Liver (tissue), 9 donors: ENCODE results near the gene IZUMO2. TPM values are rescaled to one million over a fixed set of nuclear protein-coding genes. Genes with fewer than 3 reads are reported as not detected.

Experiments
- DNase-seq: peaks from one replicate; pipeline ENCODE4 v3.0.0-alpha.2; 2017; ENCODE audit warnings: low spot score
- H3K27ac ChIP-seq, 2 donors: one replicate each; pipeline ENCODE4 v1.7.0; 2013; ENCODE audit warnings: inconsistent platforms in 2 of 2, low read length in 2 of 2, control low read depth in 1 of 2, low read depth in 1 of 2, mild to moderate bottlenecking in 1 of 2
- H3K27me3 ChIP-seq, 4 donors: one replicate each; pipeline versions ENCODE4 v1.6.1 to v1.7.0; 2013; ENCODE audit warnings: low read length in 3 of 4, inconsistent platforms in 1 of 4, mild to moderate bottlenecking in 1 of 4, moderate library complexity in 1 of 4; ENCODE audit not compliant: control insufficient read depth in 4 of 4, insufficient read depth in 4 of 4
- H3K36me3 ChIP-seq, 4 donors: one replicate each; pipeline versions ENCODE4 v1.6.1 to v1.7.0; 2013; ENCODE audit warnings: low read length in 3 of 4, mild to moderate bottlenecking in 3 of 4, low read depth in 1 of 4, moderate library complexity in 1 of 4; ENCODE audit not compliant: control insufficient read depth in 4 of 4, insufficient read depth in 3 of 4
- H3K4me1 ChIP-seq, 4 donors: one replicate each; pipeline versions ENCODE4 v1.6.1 to v1.7.0; 2013; ENCODE audit warnings: low read length in 3 of 4, mild to moderate bottlenecking in 3 of 4, moderate library complexity in 1 of 4; ENCODE audit not compliant: control insufficient read depth in 4 of 4, insufficient read depth in 4 of 4
- H3K4me3 ChIP-seq, 3 donors: one replicate each; pipeline versions ENCODE4 v1.6.1 to v1.7.0; 2013; ENCODE audit warnings: low read length in 3 of 3, control low read depth in 1 of 3, low read depth in 1 of 3, mild to moderate bottlenecking in 1 of 3
- H3K9ac ChIP-seq, 2 donors: one replicate each; pipeline ENCODE4 v1.7.0; 2013; ENCODE audit warnings: low read length in 2 of 2, mild to moderate bottlenecking in 2 of 2, moderate library complexity in 2 of 2, control low read depth in 1 of 2, low read depth in 1 of 2
- H3K9me3 ChIP-seq, 4 donors: one replicate each; pipeline versions ENCODE4 v1.6.1 to v1.7.0; 2013; ENCODE audit warnings: low read length in 3 of 4; ENCODE audit not compliant: control insufficient read depth in 4 of 4
- ATF3 ChIP-seq: IDR thresholded peaks from 2 replicates; pipeline ENCODE4 v1.6.1; 2016; ENCODE audit warnings: antibody characterized with exemption
- CTCF ChIP-seq: fragments of 150-350 bp; IDR thresholded peaks from 2 replicates; pipeline ENCODE4 v1.5.1; 2017; ENCODE audit warnings: improper control_type of control experiment, low read depth, low read length; ENCODE audit not compliant: missing input control
- EGR1 ChIP-seq, 2 donors: IDR thresholded peaks; 2 replicates each; pipeline ENCODE4 v1.6.1; 2016 to 2018; ENCODE audit warnings: antibody characterized with exemption in 2 of 2, low read depth in 2 of 2
- FOXA1 ChIP-seq: IDR thresholded peaks from 2 replicates; pipeline ENCODE4 v1.6.1; 2016; ENCODE audit warnings: antibody characterized with exemption
- FOXA2 ChIP-seq: IDR thresholded peaks from 2 replicates; pipeline ENCODE4 v1.6.1; 2016; ENCODE audit warnings: antibody characterized with exemption
- GABPA ChIP-seq, 2 donors: IDR thresholded peaks in 1 of 2; conservative IDR thresholded peaks in 1 of 2; 2 replicates each; pipeline ENCODE4 v1.6.1; 2016; ENCODE audit warnings: antibody characterized with exemption in 2 of 2, mild to moderate bottlenecking in 1 of 2, moderate library complexity in 1 of 2
- HNF4A ChIP-seq, 2 donors: conservative IDR thresholded peaks; 2 replicates each; pipeline ENCODE4 v1.6.1; 2016; ENCODE audit warnings: antibody characterized with exemption in 2 of 2, mild to moderate bottlenecking in 2 of 2
- HNF4G ChIP-seq: IDR thresholded peaks from 2 replicates; pipeline ENCODE4 v1.6.1; 2016; ENCODE audit warnings: antibody characterized with exemption
- JUND ChIP-seq, 2 donors: IDR thresholded peaks; 2 replicates each; pipeline ENCODE4 v1.6.1; 2016; ENCODE audit warnings: antibody characterized with exemption in 2 of 2
- MAX ChIP-seq: IDR thresholded peaks from 2 replicates; pipeline ENCODE4 v1.6.1; 2016; ENCODE audit warnings: antibody characterized with exemption
- RAD21 ChIP-seq, 2 donors: IDR thresholded peaks; 2 replicates each; pipeline ENCODE4 v1.6.1; 2016; ENCODE audit warnings: antibody characterized with exemption in 2 of 2, mild to moderate bottlenecking in 2 of 2
- REST ChIP-seq: IDR thresholded peaks from 2 replicates; pipeline ENCODE4 v1.6.1; 2016; ENCODE audit warnings: antibody characterized with exemption, mild to moderate bottlenecking
- RXRA ChIP-seq, 2 donors: IDR thresholded peaks; 2 replicates each; pipeline ENCODE4 v1.6.1; 2017 to 2018; ENCODE audit warnings: antibody characterized with exemption in 2 of 2, mild to moderate bottlenecking in 1 of 2
- TAF1 ChIP-seq: conservative IDR thresholded peaks from 2 replicates; pipeline ENCODE4 v1.6.1; 2016; ENCODE audit warnings: antibody characterized with exemption, mild to moderate bottlenecking
- YY1 ChIP-seq: IDR thresholded peaks from 2 replicates; pipeline ENCODE4 v1.6.1; 2016; ENCODE audit warnings: antibody characterized with exemption, mild to moderate bottlenecking
- WGBS: extraction: QIAGEN DNeasy Blood & Tissue Kit; methylation state at CpG from one replicate; pipeline ENCODE4 v1.1.7; 2013; 5-methylcytosine and 5-hydroxymethylcytosine counted together
- polyA plus RNA-seq, 2 donors: library from polyadenylated mRNA; stranded (reverse) in 1 of 2; unstranded in 1 of 2; fragments of 200-250 nt in 1 of 2; fragments of >200 nt in 1 of 2; fragmentation: Nextera tagmentation in 1 of 2; extraction: Ambion mirVana in 1 of 2; gene quantifications; one replicate each; pipeline versions ENCODE4 v1.2.1 to v1.2.3, GENCODE V29; 2013 to 2015
- total RNA-seq, 2 donors: library from RNA; depleted of rRNA; stranded (reverse); fragments of >200 nt; gene quantifications; one replicate each; pipeline ENCODE4 v1.2.3, GENCODE V29; 2014
- donor health status: healthy.
- donor health status: healthy.
- donor health status: healthy.
- donor health status: healthy.
- donor health status: healthy.

The IZUMO2 gene
- total and polyA plus RNA-seq, 4 donors: not detected

GRCh38 chr19:50171752-50172151 is 8.7 kb upstream of the IZUMO2 start:
- Histone ChIP-seq H3K4me3 (no peak overlapping the region), H3K36me3 (no peaks in the 10 kb centered on the region), H3K9me3 (peaks cover 0 to 1% (median 0%) of the 10 kb centered on the region in 4 donors), H3K27ac (no peak overlapping the region), H3K4me1 (no peaks in the 10 kb centered on the region), H3K27me3 (peaks cover 0 to 8% (median 0%) of the 10 kb centered on the region in 4 donors), H3K9ac (no peak overlapping the region)
- no peak for DNase-seq
- TF ChIP-seq YY1: no peak
- TF ChIP-seq ATF3: no peak
- no peak for TF ChIP-seq GABPA (IDR thresholded peaks at IDR 0.05 in 1 of 2, conservative IDR thresholded peaks at IDR 0.05 in 1 of 2)
- no peak for TF ChIP-seq TAF1
- TF ChIP-seq REST: no peak
- no peak for TF ChIP-seq HNF4G
- no peak for TF ChIP-seq JUND (IDR thresholded peaks at IDR 0.05)
- no peak for TF ChIP-seq CTCF
- no peak for TF ChIP-seq RAD21 (IDR thresholded peaks at IDR 0.05)
- no peak for TF ChIP-seq HNF4A (conservative IDR thresholded peaks at IDR 0.05)
- no peak for TF ChIP-seq RXRA (IDR thresholded peaks at IDR 0.05)
- no peak for TF ChIP-seq EGR1 (IDR thresholded peaks at IDR 0.05; ENCODE audit: low read depth in 2 of 2)
- no peak for TF ChIP-seq FOXA2
- no peak for TF ChIP-seq FOXA1
- TF ChIP-seq MAX: no peak
- 94% methylated on average over 5 of the region's 5 CpGs for WGBS

GRCh38 chr19:50167314-50167721 is 4.2 kb upstream of the IZUMO2 start:
- Histone ChIP-seq H3K4me1 (peaks cover 0 to 2% (median 0%) of the 10 kb centered on the region in 4 donors), H3K36me3 (no peaks in the 10 kb centered on the region), H3K4me3 (no peak overlapping the region), H3K9ac (no peak overlapping the region), H3K27me3 (peaks cover 0 to 3% (median 0%) of the 10 kb centered on the region in 4 donors), H3K27ac (no peak overlapping the region), H3K9me3 (no peaks in the 10 kb centered on the region)
- no peak for DNase-seq
- TF ChIP-seq YY1 (no peak), RXRA (IDR thresholded peaks at IDR 0.05) (no peak), GABPA (IDR thresholded peaks at IDR 0.05 in 1 of 2, conservative IDR thresholded peaks at IDR 0.05 in 1 of 2) (no peak)
- 49% methylated on average over 12 of the region's 12 CpGs for WGBS
